ENCODE measurements around the gene CD86. TPM values are rescaled to one million over a fixed set of nuclear protein-coding genes. Genes with fewer than 3 reads are reported as not detected.

The CD86 gene
- total and polyA plus RNA-seq, 2 of the 8 experiments (the other 6 are each of a cell fraction or from before 2014, with no cell fraction given): 0.12 to 0.30 TPM

- no peak for TF ChIP-seq HDAC2 (IDR thresholded peaks at IDR 0.05; ENCODE audit: borderline replicate concordance in 1 of 2, low read depth in 2 of 2, low read length in 2 of 2)
Observed at GRCh38 chr3:122023335-122023910, 31.7 kb upstream of the CD86 start (continued).
